GM12878 (cell line): ENCODE measurements around the gene SPOP. TPM values are rescaled to one million over a fixed set of nuclear protein-coding genes. Genes with fewer than 3 reads are reported as not detected.

ENCODE experiments used
- ATAC-seq: fragments of 200-7000 bp; cut with Tn5 transposase; 3 replicates; pipeline ENCODE4 v1.9.1; 2020; ENCODE audit warnings: mild to moderate bottlenecking, moderate library complexity
- BruUV-seq: library from RNA; stranded (reverse); fragments of 400-500 nt; replicated peaks from 2 replicates; lab custom pipeline; 2021; lab: Mats Ljungman, UMichigan
- CTCF ChIA-PET: fragments of 300-600 bp; sonication (Branson Sonifier 250); formaldehyde crosslinking; extraction: SDS; loops from one replicate; lab custom pipeline; 2021; ENCODE audit warnings: inconsistent platforms; lab: Yijun Ruan, JAX
- POLR2A ChIA-PET: fragments of 350-600 bp; formaldehyde crosslinking; extraction: SDS; loops from one replicate; lab custom pipeline; 2021; ENCODE audit warnings: inconsistent platforms; lab: Charles Lee
- RAD21 ChIA-PET: fragments of 300-600 bp; sonication (Branson Sonifier 250); formaldehyde crosslinking; loops from one replicate; lab custom pipeline; 2023; ENCODE audit warnings: antibody characterized with exemption; ENCODE audit not compliant: unreplicated experiment; lab: Charles Lee
- SMC1A ChIA-PET: fragments of 300-600 bp; sonication (Branson Sonifier 250); formaldehyde crosslinking; loops from one replicate; lab custom pipeline; 2023; ENCODE audit not compliant: unreplicated experiment, uncharacterized antibody; lab: Charles Lee
- DNase-seq: peaks from one replicate; pipeline ENCODE4 v3.0.0-alpha.2; 2011; ENCODE audit warnings: low read depth, low spot score
- FAIRE-seq: peaks from 3 replicates; lab custom pipeline; 2011; peaks lifted over from hg19 to GRCh38; lab: Jason Lieb, UNC
- H2AFZ ChIP-seq: 2 replicates; pipeline ENCODE4 v1.6.0; 2011; ENCODE audit warnings: low read depth, low read length, control low read depth; ENCODE audit not compliant: control insufficient read depth
- H3K27ac ChIP-seq: 2 replicates; pipeline ENCODE4 v1.5.1; 2011; ENCODE audit warnings: control low read depth; ENCODE audit not compliant: control insufficient read depth, insufficient read depth
- H3K27me3 ChIP-seq, 2 experiments: replicated peaks in 1 of 2; 2 replicates each; pipeline versions ENCODE4 v1.6.0 to v1.6.1; 2011; ENCODE audit warnings: low read length in 1 of 2; ENCODE audit not compliant: control insufficient read depth in 2 of 2, insufficient read depth in 2 of 2
- H3K36me3 ChIP-seq, 2 experiments: 2 replicates each; pipeline ENCODE4 v1.5.1; 2011; ENCODE audit warnings: low read length in 1 of 2; ENCODE audit not compliant: control insufficient read depth in 2 of 2, insufficient read depth in 2 of 2
- H3K4me1 ChIP-seq: 2 replicates; pipeline ENCODE4 v1.6.1; 2011; ENCODE audit warnings: mild to moderate bottlenecking, low read length, moderate library complexity, mixed read lengths; ENCODE audit not compliant: control insufficient read depth, insufficient read depth
- H3K4me2 ChIP-seq: 2 replicates; pipeline ENCODE4 v1.6.0; 2011; ENCODE audit warnings: control low read depth; ENCODE audit not compliant: control insufficient read depth, insufficient read depth
- H3K4me3 ChIP-seq: fragments of 200-600 bp; sonication (generic); 2 replicates; pipeline ENCODE4 v1.5.1; 2016
- H3K79me2 ChIP-seq: 2 replicates; pipeline ENCODE4 v1.6.0; 2011; ENCODE audit warnings: low read length; ENCODE audit not compliant: control insufficient read depth, insufficient read depth
- H3K9ac ChIP-seq: 2 replicates; pipeline ENCODE4 v1.8.0; 2011; ENCODE audit warnings: low read length, control low read depth, mixed read lengths; ENCODE audit not compliant: control insufficient read depth, insufficient read depth
- H3K9me3 ChIP-seq: replicated peaks from 3 replicates; pipeline ENCODE4 v1.5.1; 2011; ENCODE audit warnings: mild to moderate bottlenecking, low read length; ENCODE audit not compliant: control insufficient read depth, insufficient read depth
- H4K20me1 ChIP-seq: 2 replicates; pipeline ENCODE4 v1.6.0; 2011; ENCODE audit not compliant: control insufficient read depth, insufficient read depth
- EGR1 ChIP-seq, 2 experiments: IDR thresholded peaks; 1 replicate in 1 of 2; 2 replicates in 1 of 2; pipeline ENCODE4 v1.6.1; 2011 to 2012; ENCODE audit warnings: low read depth in 2 of 2, low read length in 2 of 2, borderline replicate concordance in 1 of 2, mild to moderate bottlenecking in 1 of 2, moderate library complexity in 1 of 2
- MEF2A ChIP-seq: IDR thresholded peaks from 2 replicates; pipeline ENCODE4 v1.6.1; 2011; ENCODE audit warnings: low read depth, mild to moderate bottlenecking, low read length, moderate library complexity; ENCODE audit not compliant: insufficient read depth
- NFIC ChIP-seq: IDR thresholded peaks from 2 replicates; pipeline ENCODE4 v1.6.1; 2012; ENCODE audit warnings: low read depth, mild to moderate bottlenecking, inconsistent platforms, low read length, moderate library complexity
- NFYA ChIP-seq: IDR thresholded peaks from 2 replicates; pipeline ENCODE4 v1.6.1; 2011; ENCODE audit warnings: low read depth, mild to moderate bottlenecking, low read length, improper control_type of control experiment, borderline replicate concordance
- SREBF1 ChIP-seq: IDR thresholded peaks from 2 replicates; pipeline ENCODE4 v1.6.1; 2012; ENCODE audit warnings: mild to moderate bottlenecking, low read length
- SUZ12 ChIP-seq: fragments of 200-600 bp; sonication (generic); IDR thresholded peaks from one replicate; pipeline ENCODE4 v1.6.1; 2018; ENCODE audit warnings: antibody characterized with exemption, mild to moderate bottlenecking; ENCODE audit not compliant: unreplicated experiment
- TCF7 ChIP-seq: IDR thresholded peaks from 2 replicates; pipeline ENCODE4 v1.6.1; 2014; ENCODE audit warnings: antibody characterized with exemption, borderline replicate concordance
- WRNIP1 ChIP-seq: IDR thresholded peaks from 2 replicates; pipeline ENCODE4 v1.6.1; 2011; ENCODE audit warnings: low read depth, low read length, improper control_type of control experiment, borderline replicate concordance
- WGBS: methylation state at CpG from one replicate; pipeline ENCODE4 v1.1.6; 2016; ENCODE audit warnings: low lambda C conversion rate; ENCODE audit not compliant: insufficient replicate concordance, insufficient coverage; ENCODE audit errors: missing lambda C conversion rate; 5-methylcytosine and 5-hydroxymethylcytosine counted together
- in situ Hi-C: fragments of 300-500 bp; cut with MboI; formaldehyde crosslinking; loops from 9 replicates; pipeline ENCODE4 v1.14.3; 2018; ENCODE audit warnings: mixed read lengths
- intact Hi-C: fragments of 100-400 bp; cut with micrococcal nuclease; formaldehyde crosslinking; loops from one replicate; pipeline ENCODE4 v1.14.2; 2022; ENCODE audit not compliant: unreplicated experiment
- polyA plus RNA-seq, 11 experiments: library from polyadenylated mRNA; depleted of rRNA in 4 of 11; unstranded in 6 of 11; stranded (reverse) in 5 of 11; fragments of >200 nt; fragmentation: Nextera tagmentation in 4 of 11; fragmentation: Illumina TruSeq in 1 of 11; extraction: Ambion mirVana in 4 of 11; extraction: Trizol in 1 of 11; gene quantifications; 1 replicate in 1 of 11; 2 replicates in 10 of 11; pipeline versions ENCODE4 v1.2.1 to v1.2.3, GENCODE V29; 2011 to 2016; ENCODE audit warnings: inconsistent platforms in 2 of 11, missing spikeins in 2 of 11, low read depth in 1 of 11
- total RNA-seq, 4 experiments: library from RNA; depleted of rRNA in 3 of 4; stranded (reverse); fragments of >200 nt in 3 of 4; fragmentation: Illumina TruSeq in 1 of 4; extraction: Trizol in 1 of 4; gene quantifications; 2 replicates each; pipeline versions ENCODE4 v1.2.1 to v1.2.3, GENCODE V29; 2013 to 2021
- TF ChIP-seq, protein P1 (sequence below): fragments of 450-650 bp; IDR thresholded peaks from 2 replicates; pipeline ENCODE4 v1.6.1; 2017; ENCODE audit warnings: mild to moderate bottlenecking, moderate library complexity
- TF ChIP-seq, protein P2 (sequence below): IDR thresholded peaks from 2 replicates; pipeline ENCODE4 v1.6.1; 2011; ENCODE audit warnings: mild to moderate bottlenecking, low read depth, low read length, moderate library complexity; ENCODE audit not compliant: insufficient replicate concordance
- TF ChIP-seq, protein P3 (sequence below): IDR thresholded peaks from 2 replicates; pipeline ENCODE4 v1.6.1; 2012; ENCODE audit warnings: mild to moderate bottlenecking, low read depth, low read length

The SPOP gene
- total and polyA plus RNA-seq, 10 of the 15 experiments (the other 5 are each of a cell fraction or from before 2014, with no cell fraction given) = 35.1 to 80.4 (median 44.7) TPM

DNA sequence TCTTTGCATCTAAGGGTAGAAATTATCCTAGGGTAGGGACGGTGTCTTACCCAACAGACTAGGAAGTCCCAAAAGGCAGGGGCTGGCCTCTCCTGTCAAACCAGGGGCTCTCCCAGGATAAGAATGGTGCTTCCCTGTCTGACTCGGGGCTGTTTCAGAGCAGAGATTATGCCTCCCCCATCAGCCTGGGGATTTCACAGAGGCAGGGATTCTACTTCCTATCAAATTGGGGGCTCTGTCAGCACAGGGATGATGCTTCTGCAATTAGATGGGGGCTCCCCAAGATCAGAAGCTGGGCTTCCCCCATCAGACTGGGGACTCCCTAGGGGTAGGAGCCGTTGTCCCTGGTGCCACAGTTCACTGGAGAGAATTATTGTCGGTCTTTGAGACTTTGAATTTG is 99.9 kb downstream of the SPOP start (continued):
- TF ChIP-seq, protein P1, sequence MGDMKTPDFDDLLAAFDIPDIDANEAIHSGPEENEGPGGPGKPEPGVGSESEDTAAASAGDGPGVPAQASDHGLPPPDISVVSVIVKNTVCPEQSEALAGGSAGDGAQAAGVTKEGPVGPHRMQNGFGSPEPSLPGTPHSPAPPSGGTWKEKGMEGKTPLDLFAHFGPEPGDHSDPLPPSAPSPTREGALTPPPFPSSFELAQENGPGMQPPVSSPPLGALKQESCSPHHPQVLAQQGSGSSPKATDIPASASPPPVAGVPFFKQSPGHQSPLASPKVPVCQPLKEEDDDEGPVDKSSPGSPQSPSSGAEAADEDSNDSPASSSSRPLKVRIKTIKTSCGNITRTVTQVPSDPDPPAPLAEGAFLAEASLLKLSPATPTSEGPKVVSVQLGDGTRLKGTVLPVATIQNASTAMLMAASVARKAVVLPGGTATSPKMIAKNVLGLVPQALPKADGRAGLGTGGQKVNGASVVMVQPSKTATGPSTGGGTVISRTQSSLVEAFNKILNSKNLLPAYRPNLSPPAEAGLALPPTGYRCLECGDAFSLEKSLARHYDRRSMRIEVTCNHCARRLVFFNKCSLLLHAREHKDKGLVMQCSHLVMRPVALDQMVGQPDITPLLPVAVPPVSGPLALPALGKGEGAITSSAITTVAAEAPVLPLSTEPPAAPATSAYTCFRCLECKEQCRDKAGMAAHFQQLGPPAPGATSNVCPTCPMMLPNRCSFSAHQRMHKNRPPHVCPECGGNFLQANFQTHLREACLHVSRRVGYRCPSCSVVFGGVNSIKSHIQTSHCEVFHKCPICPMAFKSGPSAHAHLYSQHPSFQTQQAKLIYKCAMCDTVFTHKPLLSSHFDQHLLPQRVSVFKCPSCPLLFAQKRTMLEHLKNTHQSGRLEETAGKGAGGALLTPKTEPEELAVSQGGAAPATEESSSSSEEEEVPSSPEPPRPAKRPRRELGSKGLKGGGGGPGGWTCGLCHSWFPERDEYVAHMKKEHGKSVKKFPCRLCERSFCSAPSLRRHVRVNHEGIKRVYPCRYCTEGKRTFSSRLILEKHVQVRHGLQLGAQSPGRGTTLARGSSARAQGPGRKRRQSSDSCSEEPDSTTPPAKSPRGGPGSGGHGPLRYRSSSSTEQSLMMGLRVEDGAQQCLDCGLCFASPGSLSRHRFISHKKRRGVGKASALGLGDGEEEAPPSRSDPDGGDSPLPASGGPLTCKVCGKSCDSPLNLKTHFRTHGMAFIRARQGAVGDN = no peak
- peak; percentile 32; the same call in 1 of the 2 replicates for TF ChIP-seq NFIC

DNA sequence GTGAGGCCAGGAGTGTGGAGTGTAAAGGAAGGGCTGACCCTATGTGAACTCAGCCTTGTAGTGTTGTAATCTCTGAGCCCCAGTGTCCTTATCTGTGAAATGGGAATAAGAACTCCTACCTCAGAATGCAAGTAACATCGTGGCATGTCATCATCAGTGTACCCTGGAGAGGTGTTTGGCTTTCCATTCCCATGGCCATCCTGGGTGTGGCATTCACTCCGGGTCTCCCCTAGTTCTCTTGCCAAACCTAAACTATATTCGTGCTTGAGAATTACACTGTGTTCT is 100.3 kb downstream of the SPOP start:
- in situ Hi-C loops (no loop called here), intact Hi-C loops (no loop called here)
- ChIA-PET RAD21 (no interaction called here), SMC1A (no interaction called here), CTCF (interaction anchor here (0.6 to 17.8 kb wide), 4 partner anchors 8 to 118 kb away, joined by 3 to 483 read pairs (median 4); no protein-coding TSS in a partner anchor), POLR2A (interaction anchor here (0.5 kb wide), 1 partner anchor 209 kb away, joined by 3 read pairs; no protein-coding TSS in a partner anchor)
- no peaks in the 10 kb centered on the region; the same call in 1 of the 2 replicates for H3K4me1 ChIP-seq
- no peak for TF ChIP-seq SREBF1
- TF ChIP-seq NFYA = no peak
- TF ChIP-seq SUZ12 = no peak
- TF ChIP-seq, protein P2, sequence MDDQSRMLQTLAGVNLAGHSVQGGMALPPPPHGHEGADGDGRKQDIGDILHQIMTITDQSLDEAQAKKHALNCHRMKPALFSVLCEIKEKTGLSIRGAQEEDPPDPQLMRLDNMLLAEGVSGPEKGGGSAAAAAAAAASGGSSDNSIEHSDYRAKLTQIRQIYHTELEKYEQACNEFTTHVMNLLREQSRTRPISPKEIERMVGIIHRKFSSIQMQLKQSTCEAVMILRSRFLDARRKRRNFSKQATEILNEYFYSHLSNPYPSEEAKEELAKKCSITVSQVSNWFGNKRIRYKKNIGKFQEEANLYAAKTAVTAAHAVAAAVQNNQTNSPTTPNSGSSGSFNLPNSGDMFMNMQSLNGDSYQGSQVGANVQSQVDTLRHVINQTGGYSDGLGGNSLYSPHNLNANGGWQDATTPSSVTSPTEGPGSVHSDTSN = no peak
- TF ChIP-seq, protein P3, sequence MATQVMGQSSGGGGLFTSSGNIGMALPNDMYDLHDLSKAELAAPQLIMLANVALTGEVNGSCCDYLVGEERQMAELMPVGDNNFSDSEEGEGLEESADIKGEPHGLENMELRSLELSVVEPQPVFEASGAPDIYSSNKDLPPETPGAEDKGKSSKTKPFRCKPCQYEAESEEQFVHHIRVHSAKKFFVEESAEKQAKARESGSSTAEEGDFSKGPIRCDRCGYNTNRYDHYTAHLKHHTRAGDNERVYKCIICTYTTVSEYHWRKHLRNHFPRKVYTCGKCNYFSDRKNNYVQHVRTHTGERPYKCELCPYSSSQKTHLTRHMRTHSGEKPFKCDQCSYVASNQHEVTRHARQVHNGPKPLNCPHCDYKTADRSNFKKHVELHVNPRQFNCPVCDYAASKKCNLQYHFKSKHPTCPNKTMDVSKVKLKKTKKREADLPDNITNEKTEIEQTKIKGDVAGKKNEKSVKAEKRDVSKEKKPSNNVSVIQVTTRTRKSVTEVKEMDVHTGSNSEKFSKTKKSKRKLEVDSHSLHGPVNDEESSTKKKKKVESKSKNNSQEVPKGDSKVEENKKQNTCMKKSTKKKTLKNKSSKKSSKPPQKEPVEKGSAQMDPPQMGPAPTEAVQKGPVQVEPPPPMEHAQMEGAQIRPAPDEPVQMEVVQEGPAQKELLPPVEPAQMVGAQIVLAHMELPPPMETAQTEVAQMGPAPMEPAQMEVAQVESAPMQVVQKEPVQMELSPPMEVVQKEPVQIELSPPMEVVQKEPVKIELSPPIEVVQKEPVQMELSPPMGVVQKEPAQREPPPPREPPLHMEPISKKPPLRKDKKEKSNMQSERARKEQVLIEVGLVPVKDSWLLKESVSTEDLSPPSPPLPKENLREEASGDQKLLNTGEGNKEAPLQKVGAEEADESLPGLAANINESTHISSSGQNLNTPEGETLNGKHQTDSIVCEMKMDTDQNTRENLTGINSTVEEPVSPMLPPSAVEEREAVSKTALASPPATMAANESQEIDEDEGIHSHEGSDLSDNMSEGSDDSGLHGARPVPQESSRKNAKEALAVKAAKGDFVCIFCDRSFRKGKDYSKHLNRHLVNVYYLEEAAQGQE = no peak
- no peak for TF ChIP-seq WRNIP1
- TF ChIP-seq EGR1 (IDR thresholded peaks at IDR 0.05; ENCODE audit: borderline replicate concordance in 1 of 2, low read depth in 2 of 2, low read length in 2 of 2) = no peak
- no peak for TF ChIP-seq TCF7
- no peak for TF ChIP-seq MEF2A
- H2AFZ ChIP-seq = no peak overlapping the region
- H3K36me3 ChIP-seq = no peaks in the 10 kb centered on the region
- peak overlapping the region; percentile 86 for H3K4me2 ChIP-seq
- FAIRE-seq (no peak), DNase-seq (no peak), ATAC-seq (peak; percentile 24; the same call in 1 of the 3 replicates)
- WGBS = 5% methylated on average over 3 of the region's 3 CpGs
- H3K79me2 ChIP-seq = no peaks in the 10 kb centered on the region
- no peaks in the 10 kb centered on the region for H4K20me1 ChIP-seq
- peaks cover 2 to 6% of the 10 kb centered on the region in 2 experiments; a peak in 3 of 4 replicates for H3K27me3 ChIP-seq
- H3K4me3 ChIP-seq = no peak overlapping the region
- no peak overlapping the region for H3K27ac ChIP-seq
- no peaks in the 10 kb centered on the region for H3K9me3 ChIP-seq
- H3K9ac ChIP-seq = no peak overlapping the region
- no TSS peak for BruUV-seq
